Measurements from ENCODE around the gene ZNF768. TPM values are rescaled to one million over a fixed set of nuclear protein-coding genes. Genes with fewer than 3 reads are reported as not detected.

ZNF768 gene
- total RNA-seq, 1 experiment from 2014 or later, result 64.2 TPM

- H3F3A ChIP-seq (ENCODE audit: insufficient read depth, low read depth), result peaks cover 31% of the 10 kb centered on the region
- H3K4me2 ChIP-seq, result peak overlapping the region; percentile 50
- no peak overlapping the region for H3K4me3 ChIP-seq
- 0 out of 2 replicates have a peak, but pooled peaks cover 4% of the 10 kb centered on the region for H3K79me2 ChIP-seq (ENCODE audit: low read depth)
- no TSS peak for BruUV-seq (replicated peaks)
- H3K36me3 ChIP-seq (ENCODE audit: low read depth), result no peaks in the 10 kb centered on the region
- H3K27me3 ChIP-seq (ENCODE audit: insufficient read depth, low read depth), result no peaks in the 10 kb centered on the region
- peak overlapping the region; percentile 57 for H3K27ac ChIP-seq
- peak in 1 of 2 experiments; percentile 57 for DNase-seq
- H4K20me1 ChIP-seq (ENCODE audit: insufficient read depth), result no peaks in the 10 kb centered on the region
- no peaks in the 10 kb centered on the region for H3K9me3 ChIP-seq (ENCODE audit: insufficient read depth, low read depth)
- POLR2A ChIA-PET (ENCODE audit: unreplicated experiment), result interaction anchor here (0.7 kb wide), 1 partner anchor 9 kb away, joined by 11 read pairs; no protein-coding TSS in a partner anchor
- H3K4me1 ChIP-seq (replicated peaks; ENCODE audit: insufficient read depth), result peaks cover 34% of the 10 kb centered on the region
- H2AFZ ChIP-seq, result no peak overlapping the region
- intact Hi-C loops (cut with micrococcal nuclease; ENCODE audit: unreplicated experiment), result no loop called here
- TF ChIP-seq CTCF (conservative IDR thresholded peaks at IDR 0.05) (no peak), EZH2 (IDR thresholded peaks at IDR 0.05; ENCODE audit: low read depth) (no peak)
- no peaks in the 10 kb centered on the region for H3K9me2 ChIP-seq (ENCODE audit: insufficient read depth)
- CTCF ChIA-PET, result interaction anchor here (0.9 kb wide), 1 partner anchor 31 kb away, joined by 4 read pairs; no protein-coding TSS in a partner anchor
These were observed 41.0 kb upstream of the ZNF768 start for GRCh38 chr16:30567160-30567990.

- ChIA-PET CTCF (interaction anchor here (0.9 to 1.4 kb wide), 2 partner anchors 31 to 137 kb away, joined by 4 read pairs; partner anchors contain the start of gene DCTPP1), POLR2A (ENCODE audit: unreplicated experiment) (no interaction called here)
- intact Hi-C loops (cut with micrococcal nuclease; ENCODE audit: unreplicated experiment), result no loop called here
- H2AFZ ChIP-seq, result no peak overlapping the region
- no peak overlapping the region for H3K4me3 ChIP-seq
- H3K9me3 ChIP-seq (ENCODE audit: insufficient read depth, low read depth), result no peaks in the 10 kb centered on the region
- peaks cover 33% of the 10 kb centered on the region for H3K4me1 ChIP-seq (replicated peaks; ENCODE audit: insufficient read depth)
- no peaks in the 10 kb centered on the region for H3K27me3 ChIP-seq (ENCODE audit: insufficient read depth, low read depth)
- H4K20me1 ChIP-seq (ENCODE audit: insufficient read depth), result no peaks in the 10 kb centered on the region
- no peak overlapping the region for H3K4me2 ChIP-seq
- no TSS peak for BruUV-seq (replicated peaks)
- TF ChIP-seq EZH2 (IDR thresholded peaks at IDR 0.05; ENCODE audit: low read depth), result no peak
- peaks cover 31% of the 10 kb centered on the region for H3F3A ChIP-seq (ENCODE audit: insufficient read depth, low read depth)
- 0 out of 2 replicates have a peak, but pooled peaks cover 4% of the 10 kb centered on the region for H3K79me2 ChIP-seq (ENCODE audit: low read depth)
- H3K9me2 ChIP-seq (ENCODE audit: insufficient read depth), result no peaks in the 10 kb centered on the region
- H3K27ac ChIP-seq, result no peak overlapping the region
- no peak for DNase-seq
- H3K36me3 ChIP-seq (ENCODE audit: low read depth), result no peaks in the 10 kb centered on the region
These were observed 40.2 kb upstream of the ZNF768 start for GRCh38 chr16:30566531-30566930.

GRCh38 chr16:30565984-30566383 lies 39.6 kb upstream of the ZNF768 start:
- H3K9me3 ChIP-seq (ENCODE audit: insufficient read depth, low read depth), result no peaks in the 10 kb centered on the region
- no peaks in the 10 kb centered on the region for H3K27me3 ChIP-seq (ENCODE audit: insufficient read depth, low read depth)
- H4K20me1 ChIP-seq (ENCODE audit: insufficient read depth), result no peaks in the 10 kb centered on the region
- H3K4me2 ChIP-seq, result no peak overlapping the region
- no peak overlapping the region for H3K4me3 ChIP-seq
- intact Hi-C loops (cut with micrococcal nuclease; ENCODE audit: unreplicated experiment), result no loop called here
- DNase-seq, result no peak
- no peak overlapping the region for H3K27ac ChIP-seq
- ChIA-PET POLR2A (ENCODE audit: unreplicated experiment) (interaction anchor here (1.1 kb wide), 1 partner anchor 115 kb away, joined by 7 read pairs; no protein-coding TSS in a partner anchor), CTCF (interaction anchor here (1.4 kb wide), 1 partner anchor 136 kb away, joined by 4 read pairs; the partner anchor contains the start of gene DCTPP1)
- TF ChIP-seq EZH2 (IDR thresholded peaks at IDR 0.05; ENCODE audit: low read depth), result no peak
- TF ChIP-seq CTCF (conservative IDR thresholded peaks at IDR 0.05), result no peak
- peaks cover 35% of the 10 kb centered on the region for H3K4me1 ChIP-seq (replicated peaks; ENCODE audit: insufficient read depth)
- BruUV-seq (replicated peaks), result no TSS peak
- H3K9me2 ChIP-seq (ENCODE audit: insufficient read depth), result no peaks in the 10 kb centered on the region
- peaks cover 31% of the 10 kb centered on the region for H3F3A ChIP-seq (ENCODE audit: insufficient read depth, low read depth)
- H3K36me3 ChIP-seq (ENCODE audit: low read depth), result no peaks in the 10 kb centered on the region
- H2AFZ ChIP-seq, result no peak overlapping the region
- H3K79me2 ChIP-seq (ENCODE audit: low read depth), result 0 out of 2 replicates have a peak, but pooled peaks cover 3% of the 10 kb centered on the region
